NCI-H460 (cell line): ENCODE results near the gene FABP7. TPM values are rescaled to one million over a fixed set of nuclear protein-coding genes. Genes with fewer than 3 reads are reported as not detected.

Source experiments
- DNase-seq: peaks from one replicate; pipeline ENCODE4 v3.0.0-alpha.2; 2016; ENCODE audit warnings: low read depth; ENCODE audit errors: extremely low read depth
- total RNA-seq: library from RNA; depleted of rRNA; stranded (reverse); fragments of >200 nt; shearing (Covaris generic); gene quantifications from 2 replicates; pipeline ENCODE4 v1.2.3, GENCODE V29; 2014

FABP7 gene
- total RNA-seq, 1 experiment from 2014 or later = not detected

DNA sequence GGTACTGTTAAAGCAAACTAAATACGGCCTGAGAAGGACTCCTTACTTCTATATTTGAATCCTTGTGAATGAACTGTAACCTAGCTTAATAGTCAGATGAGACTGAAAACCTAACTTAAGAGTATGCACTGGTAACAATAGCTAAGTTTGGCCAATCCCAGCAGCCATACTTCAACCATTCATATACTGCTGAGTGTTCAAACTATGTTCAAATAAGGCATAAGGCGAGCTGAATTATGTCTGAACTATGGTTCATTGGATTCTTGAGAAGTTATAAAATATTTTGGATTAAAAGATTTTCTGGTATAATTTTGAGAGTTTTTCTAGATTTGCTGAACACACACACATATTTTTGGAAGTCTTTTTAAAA, 11.8 kb downstream of the FABP7 start:
- DNase-seq = no peak

GRCh38 chr6:122792766-122793165, 13.2 kb downstream of the FABP7 start:
- no peak for DNase-seq

DNA sequence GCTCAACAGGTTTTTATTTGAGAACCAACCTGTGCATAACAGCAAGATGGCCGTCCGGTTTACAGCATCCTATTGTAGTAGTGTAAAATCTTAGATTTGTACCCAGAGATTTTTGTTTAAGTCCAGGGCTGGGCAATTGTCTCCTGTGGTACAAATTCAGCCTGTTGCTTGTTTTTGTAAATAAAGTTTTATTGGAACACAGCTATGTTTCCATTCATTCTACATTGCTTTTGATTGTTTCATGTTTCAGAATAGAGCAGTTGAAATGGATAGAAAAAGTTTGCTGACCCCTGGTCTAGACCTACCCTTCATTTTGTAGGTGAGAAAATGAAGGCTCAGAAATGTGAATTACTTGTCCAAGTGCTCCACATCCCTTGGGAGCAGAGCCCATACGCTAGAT, 18.0 kb downstream of the FABP7 start:
- no peak for DNase-seq

- DNase-seq = no peak
Observed at GRCh38 chr6:122798099-122798641, 18.7 kb downstream of the FABP7 start.

GRCh38 chr6:122799140-122799745, 19.7 kb downstream of the FABP7 start:
- no peak for DNase-seq

DNA sequence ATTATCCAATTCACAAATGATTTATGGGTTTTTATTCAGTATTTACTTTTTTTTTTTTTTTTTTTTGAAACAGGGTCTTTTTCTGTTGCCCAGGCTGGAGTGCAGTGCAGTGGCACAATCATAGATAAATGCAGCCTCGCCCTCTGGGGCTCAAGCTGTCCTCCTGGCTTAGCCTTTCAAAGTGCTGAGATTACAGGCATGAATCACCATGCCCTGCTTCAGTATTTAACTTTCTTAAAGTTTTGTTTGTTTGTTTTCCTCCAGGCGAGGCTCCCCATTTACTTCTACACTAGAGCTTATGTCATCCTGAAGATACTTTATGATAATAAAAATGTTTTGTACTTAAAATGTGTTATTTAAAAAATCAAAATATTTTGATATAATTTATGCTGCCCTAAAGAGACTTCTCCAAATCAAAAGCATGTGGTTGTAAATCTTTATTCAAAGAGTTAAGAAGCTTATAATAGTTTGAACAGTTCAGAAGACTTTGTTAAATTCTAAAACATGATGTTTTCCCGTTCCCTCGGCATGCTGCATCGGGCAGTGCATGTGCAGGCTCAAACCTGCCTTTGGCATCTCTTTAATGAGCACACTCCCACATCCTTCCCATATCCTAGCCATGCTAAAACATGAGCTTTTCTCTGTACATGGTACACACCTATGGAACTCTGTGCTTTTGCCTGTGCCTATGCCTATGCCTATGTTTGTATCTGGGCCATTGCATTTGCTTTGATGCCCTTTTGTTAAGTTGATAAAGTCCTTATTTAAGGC, 20.6 kb downstream of the FABP7 start:
- DNase-seq = no peak

DNA sequence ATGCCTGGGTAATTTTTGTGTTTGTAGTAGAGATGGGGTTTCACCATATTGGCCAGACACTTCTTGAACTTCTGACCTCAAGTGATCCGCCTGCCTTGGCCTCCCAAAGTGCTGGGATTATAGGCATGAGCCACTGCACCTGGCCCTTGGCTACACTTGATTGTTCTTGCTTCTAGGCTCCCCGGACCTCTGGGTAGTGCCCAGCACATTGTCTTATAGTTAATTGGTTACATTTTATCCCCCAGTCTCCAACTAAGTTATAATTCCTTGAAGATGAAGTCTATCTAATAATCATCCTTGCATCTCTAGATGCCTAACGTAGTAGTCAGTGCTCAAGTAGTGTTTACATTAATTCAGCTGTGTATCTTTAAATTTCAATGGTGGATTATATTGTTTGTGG, 21.4 kb downstream of the FABP7 start:
- DNase-seq = no peak

- DNase-seq = no peak
Observed at GRCh38 chr6:122801397-122801796, 21.9 kb downstream of the FABP7 start.

DNA sequence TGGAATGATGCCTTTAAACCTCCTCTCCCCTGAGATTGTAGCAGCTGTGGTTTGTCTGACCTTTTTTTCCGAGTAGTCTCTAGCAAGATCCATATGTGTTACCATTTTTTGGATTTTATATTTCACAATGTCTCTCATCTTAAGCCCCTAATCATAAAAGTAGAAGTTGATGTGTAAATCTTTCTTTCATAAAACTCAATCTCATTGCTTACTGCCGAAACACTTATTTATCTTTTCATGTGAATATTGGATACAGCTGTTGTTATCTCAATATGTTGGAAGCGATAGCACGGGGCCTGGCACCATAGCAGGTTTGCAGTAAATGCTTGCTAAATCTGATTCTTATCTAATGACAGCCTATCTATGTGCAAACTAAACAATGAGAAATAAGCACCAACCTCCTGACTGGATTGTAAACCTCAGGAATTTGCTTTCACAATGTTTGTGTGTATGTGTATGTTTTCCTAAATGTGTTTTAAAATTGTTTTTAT, 23.7 kb downstream of the FABP7 start:
- DNase-seq = no peak

DNA sequence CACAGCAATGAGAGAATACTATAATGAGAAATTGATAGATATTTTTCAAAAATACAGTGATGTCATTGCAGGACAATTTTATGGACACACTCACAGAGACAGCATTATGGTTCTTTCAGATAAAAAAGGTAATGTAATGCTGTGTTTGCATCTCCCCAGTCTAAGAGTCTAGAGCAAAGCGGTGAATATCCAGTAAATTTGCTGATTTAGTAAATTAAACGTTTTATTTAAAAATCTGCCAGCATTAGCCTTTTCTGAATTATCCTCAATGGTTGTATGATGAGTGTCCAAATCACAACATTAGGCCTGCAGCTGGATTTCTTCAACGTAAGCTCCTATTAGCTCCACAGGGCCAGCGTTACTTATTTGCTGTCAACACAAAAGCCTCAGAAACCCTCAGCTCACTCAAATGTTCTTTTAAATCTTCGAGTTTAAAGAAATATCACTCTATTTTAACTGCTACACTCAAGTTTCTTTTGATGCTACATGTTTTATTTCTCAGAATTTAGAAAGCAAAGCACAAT, 25.5 kb downstream of the FABP7 start:
- DNase-seq = no peak

- DNase-seq = no peak
Observed at GRCh38 chr6:122806291-122806690, 26.8 kb downstream of the FABP7 start.

DNA sequence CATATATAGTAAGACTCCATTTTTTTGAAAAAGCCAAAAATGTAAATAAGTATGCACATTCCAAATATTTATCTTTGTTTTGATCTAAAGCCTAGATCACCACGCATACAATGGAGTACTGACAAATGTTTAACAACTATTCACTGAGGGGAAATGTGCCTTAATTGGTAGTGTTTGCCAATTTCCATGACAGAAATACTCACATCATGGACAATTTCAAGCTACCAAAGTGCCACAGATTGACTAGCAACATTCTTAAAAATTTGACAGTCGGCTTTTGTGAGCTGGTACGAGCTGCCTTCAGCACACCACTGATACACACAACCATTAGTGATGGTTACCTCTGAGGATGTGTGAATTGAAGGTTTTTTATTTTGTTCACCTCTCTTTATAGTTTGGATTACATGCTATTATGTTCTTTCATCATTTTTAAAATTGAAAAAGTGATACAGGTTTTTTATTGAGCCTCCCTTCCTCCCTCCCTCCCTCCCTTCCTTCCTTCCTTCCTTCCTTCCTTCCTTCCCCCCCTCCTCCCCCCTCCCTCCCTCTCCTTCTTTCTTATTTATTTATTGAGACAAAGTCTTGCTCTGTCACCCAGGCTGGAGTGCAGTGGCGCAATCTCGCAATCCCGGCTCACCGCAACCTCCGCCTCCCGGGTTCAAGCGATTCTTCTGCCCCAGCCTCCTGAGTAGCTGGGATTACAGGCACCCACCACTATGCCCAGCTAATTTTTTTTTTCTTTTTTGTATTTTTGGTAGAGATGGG, 28.8 kb downstream of the FABP7 start:
- no peak for DNase-seq

DNA sequence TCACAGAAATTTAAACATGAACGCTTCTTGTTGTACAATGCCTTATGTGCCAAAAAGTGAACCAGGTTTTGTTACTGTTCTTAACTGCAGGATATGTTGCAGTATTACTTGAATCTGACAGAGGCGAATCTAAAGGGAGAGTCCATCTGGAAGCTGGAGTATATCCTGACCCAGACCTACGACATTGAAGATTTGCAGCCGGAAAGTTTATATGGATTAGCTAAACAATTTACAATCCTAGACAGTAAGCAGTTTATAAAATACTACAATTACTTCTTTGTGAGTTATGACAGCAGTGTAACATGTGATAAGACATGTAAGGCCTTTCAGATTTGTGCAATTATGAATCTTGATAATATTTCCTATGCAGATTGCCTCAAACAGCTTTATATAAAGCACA, 29.5 kb downstream of the FABP7 start:
- DNase-seq = no peak

- DNase-seq = no peak
Observed at GRCh38 chr6:122809691-122810090, 30.2 kb downstream of the FABP7 start.

- no peak for DNase-seq
Observed at GRCh38 chr6:122810189-122810588, 30.7 kb downstream of the FABP7 start.

DNA sequence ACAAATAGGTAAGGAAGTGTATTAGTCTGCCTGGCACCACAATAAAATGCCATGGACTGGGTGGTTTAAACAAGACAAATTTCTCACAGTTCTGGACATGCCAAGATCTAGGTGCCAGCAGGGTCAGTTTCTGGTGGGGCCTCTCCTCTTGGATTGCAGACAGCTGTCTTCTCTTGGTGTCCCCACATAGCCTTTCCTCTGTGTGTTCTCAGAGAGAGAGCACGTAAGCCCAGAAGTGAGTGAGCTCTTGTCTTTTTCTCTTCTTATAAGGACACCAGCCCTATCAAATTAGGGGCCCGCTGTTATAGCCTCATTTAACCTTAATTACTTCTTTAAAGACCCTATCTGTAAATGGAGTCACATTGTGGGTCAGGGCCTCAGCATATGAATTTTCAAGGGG, 37.8 kb downstream of the FABP7 start:
- DNase-seq = no peak

DNA sequence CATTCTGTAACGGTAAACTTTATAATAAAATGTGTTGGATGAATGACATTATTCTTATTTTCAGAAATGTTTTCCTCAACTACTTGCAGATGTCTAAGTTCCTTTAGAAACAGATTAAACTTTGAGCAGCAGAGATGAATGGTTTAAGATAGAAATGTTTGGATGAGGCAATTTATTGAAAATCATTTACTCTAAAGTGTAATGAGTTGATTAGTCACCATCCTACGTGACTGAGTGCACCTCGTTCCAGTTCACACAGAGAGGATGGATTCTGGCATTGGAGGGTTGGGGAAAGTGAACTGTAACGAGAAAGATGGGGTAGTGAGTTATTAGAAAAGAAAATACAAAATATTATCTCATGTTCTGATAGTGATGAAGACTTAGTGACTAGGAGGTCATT, 38.2 kb downstream of the FABP7 start:
- DNase-seq = no peak

GRCh38 chr6:122818866-122819265, 39.4 kb downstream of the FABP7 start:
- no peak for DNase-seq

DNA sequence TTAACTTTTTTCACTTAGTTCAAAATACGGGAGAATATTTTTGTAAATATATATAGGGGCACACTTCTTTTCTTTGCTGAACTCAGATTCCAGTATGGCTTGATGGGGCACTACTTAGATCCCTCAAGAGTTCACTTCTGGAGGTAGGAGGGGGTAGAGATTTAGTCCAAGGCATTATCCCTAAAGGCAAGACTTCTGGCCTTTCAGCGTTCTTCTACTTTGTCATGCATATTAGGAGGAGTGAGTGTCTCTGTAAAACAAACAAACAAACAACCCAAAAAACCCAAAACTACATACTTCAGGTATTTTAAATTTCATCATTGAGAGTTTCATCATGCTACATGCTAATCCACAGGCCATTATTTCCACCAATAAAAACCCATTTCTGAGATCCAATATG, 41.6 kb downstream of the FABP7 start:
- DNase-seq = no peak

GRCh38 chr6:122825163-122825562, 45.6 kb downstream of the FABP7 start:
- no peak for DNase-seq

GRCh38 chr6:122829456-122829855, 49.9 kb downstream of the FABP7 start:
- DNase-seq = no peak
